AG09309 (cell line): ENCODE measurements around the gene NDUFB2.

Source experiments
- DNase-seq: peaks from one replicate; pipeline ENCODE4 v3.0.0-alpha.2; 2010; ENCODE audit warnings: low read depth
- H3K4me3 ChIP-seq: 2 replicates; pipeline ENCODE4 v1.5.1; 2011; ENCODE audit warnings: mild to moderate bottlenecking, low read depth, low read length, moderate library complexity; ENCODE audit not compliant: control insufficient read depth
- CTCF ChIP-seq: IDR thresholded peaks from 2 replicates; pipeline ENCODE4 v1.5.1; 2011; ENCODE audit warnings: mild to moderate bottlenecking, low read depth, low read length, inconsistent platforms; ENCODE audit not compliant: insufficient read depth, control insufficient read depth; ENCODE audit errors: missing control alignments

NDUFB2 gene

GRCh38 chr7:140683657-140684056 is 12.9 kb upstream of the NDUFB2 start:
- no peak overlapping the region for H3K4me3 ChIP-seq
- no peak for TF ChIP-seq CTCF
- no peak for DNase-seq

GRCh38 chr7:140684066-140684950 is 12.2 kb upstream of the NDUFB2 start:
- H3K4me3 ChIP-seq: no peak overlapping the region
- no peak for TF ChIP-seq CTCF
- no peak for DNase-seq

GRCh38 chr7:140685407-140686087 is 11.0 kb upstream of the NDUFB2 start:
- no peak for DNase-seq
- TF ChIP-seq CTCF: no peak
- no peak overlapping the region for H3K4me3 ChIP-seq

GRCh38 chr7:140686921-140687320 is 9.6 kb upstream of the NDUFB2 start:
- no peak for TF ChIP-seq CTCF
- no peak overlapping the region for H3K4me3 ChIP-seq
- no peak for DNase-seq

GRCh38 chr7:140688341-140688740 is 8.2 kb upstream of the NDUFB2 start:
- no peak for TF ChIP-seq CTCF
- H3K4me3 ChIP-seq: no peak overlapping the region
- DNase-seq: no peak

GRCh38 chr7:140689199-140690152 is 7.0 kb upstream of the NDUFB2 start:
- no peak for TF ChIP-seq CTCF
- DNase-seq: no peak
- no peak overlapping the region for H3K4me3 ChIP-seq
